Measurements from ENCODE around the gene PRLR. TPM values are rescaled to one million over a fixed set of nuclear protein-coding genes. Genes with fewer than 3 reads are reported as not detected.

PRLR gene
- total and polyA plus RNA-seq, 9 of the 15 experiments (the other 6 are each of a cell fraction or from before 2014, with no cell fraction given): 0.02 TPM; not detected in 8

DNA sequence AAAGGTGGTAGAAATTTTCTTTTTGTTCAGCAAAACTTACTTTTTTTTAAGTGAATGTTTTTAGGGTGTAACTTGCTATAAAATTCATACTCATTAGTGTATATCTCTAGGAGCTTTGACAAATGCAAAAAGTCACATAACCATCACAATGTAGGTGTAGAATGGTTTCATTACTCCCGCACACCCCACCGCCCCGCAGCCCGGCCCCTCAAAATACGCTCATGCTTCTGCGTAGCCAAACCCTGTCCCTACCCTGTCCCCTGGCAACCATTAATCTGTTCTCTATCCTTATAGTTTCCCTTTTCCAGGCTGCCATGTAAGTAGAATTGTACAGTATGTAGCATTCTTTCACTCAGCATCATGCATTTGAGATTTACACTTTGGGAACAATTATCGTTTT is 9.2 kb upstream of the PRLR start:
- in situ Hi-C loops (cut with MboI): no loop called here
- no peaks in the 10 kb centered on the region for H3K9me3 ChIP-seq (replicated peaks; ENCODE audit: control insufficient read depth, insufficient read depth, low read depth, low read length)
- 3% methylated on average over 7 of the region's 7 CpGs for WGBS (ENCODE audit: insufficient coverage, low coverage, missing lambda C conversion rate)
- H3K4me2 ChIP-seq (ENCODE audit: insufficient read depth, low read length): no peak overlapping the region
- intact Hi-C loops (cut with micrococcal nuclease): no loop called here
- H3K27ac ChIP-seq (ENCODE audit: extremely low read depth, low read depth, low read length): no peak overlapping the region
- CTCF ChIA-PET (ENCODE audit: low intra/inter-chr PET ratio): no interaction called here
- no peak overlapping the region for H3K4me3 ChIP-seq
- no peaks in the 10 kb centered on the region for H4K20me1 ChIP-seq (replicated peaks; ENCODE audit: control insufficient read depth, insufficient read depth, low read length)
- H3K4me1 ChIP-seq (replicated peaks in 1 of 2; ENCODE audit: control insufficient read depth in 2 of 2, insufficient read depth in 2 of 2, low read length in 2 of 2): no peaks in the 10 kb centered on the region
- no peaks in the 10 kb centered on the region for H3K9me1 ChIP-seq (ENCODE audit: control insufficient read depth, insufficient read depth, low read length)
- no TSS peak for BruUV-seq (replicated peaks)
- TF ChIP-seq ZNF347 (CRISPR knock-in tag; IDR thresholded peaks at IDR 0.05; ENCODE audit: low read depth) (no peak), ELF4 (CRISPR knock-in tag; IDR thresholded peaks at IDR 0.05) (no peak), ZNF589 (CRISPR knock-in tag; IDR thresholded peaks at IDR 0.05; ENCODE audit: low read depth) (no peak), HCFC1 (IDR thresholded peaks at IDR 0.05; ENCODE audit: low read depth, low read length) (no peak), ZSCAN32 (CRISPR knock-in tag; IDR thresholded peaks at IDR 0.05) (no peak), ZNF766 (CRISPR knock-in tag; conservative IDR thresholded peaks at IDR 0.05) (no peak), ZFX (CRISPR knock-in tag; IDR thresholded peaks at IDR 0.05) (no peak), ZNF324 (CRISPR knock-in tag; IDR thresholded peaks at IDR 0.05) (no peak), SPI1 (IDR thresholded peaks at IDR 0.05; ENCODE audit: borderline replicate concordance, low read depth, low read length) (no peak)
- TF ChIP-seq, protein P1, sequence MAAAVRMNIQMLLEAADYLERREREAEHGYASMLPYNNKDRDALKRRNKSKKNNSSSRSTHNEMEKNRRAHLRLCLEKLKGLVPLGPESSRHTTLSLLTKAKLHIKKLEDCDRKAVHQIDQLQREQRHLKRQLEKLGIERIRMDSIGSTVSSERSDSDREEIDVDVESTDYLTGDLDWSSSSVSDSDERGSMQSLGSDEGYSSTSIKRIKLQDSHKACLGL (CRISPR knock-in tag; IDR thresholded peaks at IDR 0.05; ENCODE audit: borderline replicate concordance, poor library complexity, severe bottlenecking): no peak
- TF ChIP-seq, protein P2, sequence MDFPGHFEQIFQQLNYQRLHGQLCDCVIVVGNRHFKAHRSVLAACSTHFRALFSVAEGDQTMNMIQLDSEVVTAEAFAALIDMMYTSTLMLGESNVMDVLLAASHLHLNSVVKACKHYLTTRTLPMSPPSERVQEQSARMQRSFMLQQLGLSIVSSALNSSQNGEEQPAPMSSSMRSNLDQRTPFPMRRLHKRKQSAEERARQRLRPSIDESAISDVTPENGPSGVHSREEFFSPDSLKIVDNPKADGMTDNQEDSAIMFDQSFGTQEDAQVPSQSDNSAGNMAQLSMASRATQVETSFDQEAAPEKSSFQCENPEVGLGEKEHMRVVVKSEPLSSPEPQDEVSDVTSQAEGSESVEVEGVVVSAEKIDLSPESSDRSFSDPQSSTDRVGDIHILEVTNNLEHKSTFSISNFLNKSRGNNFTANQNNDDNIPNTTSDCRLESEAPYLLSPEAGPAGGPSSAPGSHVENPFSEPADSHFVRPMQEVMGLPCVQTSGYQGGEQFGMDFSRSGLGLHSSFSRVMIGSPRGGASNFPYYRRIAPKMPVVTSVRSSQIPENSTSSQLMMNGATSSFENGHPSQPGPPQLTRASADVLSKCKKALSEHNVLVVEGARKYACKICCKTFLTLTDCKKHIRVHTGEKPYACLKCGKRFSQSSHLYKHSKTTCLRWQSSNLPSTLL (IDR thresholded peaks at IDR 0.05): no peak
- TF ChIP-seq, protein P3, sequence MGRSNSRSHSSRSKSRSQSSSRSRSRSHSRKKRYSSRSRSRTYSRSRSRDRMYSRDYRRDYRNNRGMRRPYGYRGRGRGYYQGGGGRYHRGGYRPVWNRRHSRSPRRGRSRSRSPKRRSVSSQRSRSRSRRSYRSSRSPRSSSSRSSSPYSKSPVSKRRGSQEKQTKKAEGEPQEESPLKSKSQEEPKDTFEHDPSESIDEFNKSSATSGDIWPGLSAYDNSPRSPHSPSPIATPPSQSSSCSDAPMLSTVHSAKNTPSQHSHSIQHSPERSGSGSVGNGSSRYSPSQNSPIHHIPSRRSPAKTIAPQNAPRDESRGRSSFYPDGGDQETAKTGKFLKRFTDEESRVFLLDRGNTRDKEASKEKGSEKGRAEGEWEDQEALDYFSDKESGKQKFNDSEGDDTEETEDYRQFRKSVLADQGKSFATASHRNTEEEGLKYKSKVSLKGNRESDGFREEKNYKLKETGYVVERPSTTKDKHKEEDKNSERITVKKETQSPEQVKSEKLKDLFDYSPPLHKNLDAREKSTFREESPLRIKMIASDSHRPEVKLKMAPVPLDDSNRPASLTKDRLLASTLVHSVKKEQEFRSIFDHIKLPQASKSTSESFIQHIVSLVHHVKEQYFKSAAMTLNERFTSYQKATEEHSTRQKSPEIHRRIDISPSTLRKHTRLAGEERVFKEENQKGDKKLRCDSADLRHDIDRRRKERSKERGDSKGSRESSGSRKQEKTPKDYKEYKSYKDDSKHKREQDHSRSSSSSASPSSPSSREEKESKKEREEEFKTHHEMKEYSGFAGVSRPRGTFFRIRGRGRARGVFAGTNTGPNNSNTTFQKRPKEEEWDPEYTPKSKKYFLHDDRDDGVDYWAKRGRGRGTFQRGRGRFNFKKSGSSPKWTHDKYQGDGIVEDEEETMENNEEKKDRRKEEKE (IDR thresholded peaks at IDR 0.05; ENCODE audit: borderline replicate concordance in 1 of 2, control insufficient read depth in 1 of 2, low read depth in 2 of 2, low read length in 1 of 2): no peak
- no peaks in the 10 kb centered on the region for H3K79me2 ChIP-seq (ENCODE audit: control insufficient read depth, insufficient read depth, low read length)
- no peak overlapping the region for H2AFZ ChIP-seq (ENCODE audit: low read depth, low read length)
- DNase-seq (ENCODE audit: extremely low read depth in 1 of 4, low spot score in 3 of 4): no peak
- H3K36me3 ChIP-seq (ENCODE audit: control insufficient read depth, insufficient read depth, low read length): no peaks in the 10 kb centered on the region
- no peak overlapping the region for H3K9ac ChIP-seq (ENCODE audit: insufficient read depth in 1 of 2, low read depth in 2 of 2, low read length in 2 of 2)
- POLR2A ChIA-PET: interaction anchor here (1.2 kb wide), 1 partner anchor 10 kb away, joined by 3 read pairs; no protein-coding TSS in a partner anchor
- no peak for FAIRE-seq
- ATAC-seq: no peak
- no peaks in the 10 kb centered on the region for H3K27me3 ChIP-seq (ENCODE audit: control insufficient read depth in 2 of 2, insufficient read depth in 2 of 2, low read length in 2 of 2)

Measured in K562 (cell line).